Measurements from ENCODE around the gene NPPB. TPM values are rescaled to one million over a fixed set of nuclear protein-coding genes. Genes with fewer than 3 reads are reported as not detected.

The NPPB gene
- total and polyA plus RNA-seq, 9 of the 15 experiments (the other 6 are each of a cell fraction or from before 2014, with no cell fraction given): not detected

GRCh38 chr1:11874624-11875023 lies 15.9 kb upstream of the NPPB start:
- FAIRE-seq (no peak), ATAC-seq (no peak), DNase-seq (ENCODE audit: extremely low read depth in 1 of 4, low spot score in 3 of 4) (no peak)
- CTCF ChIA-PET (ENCODE audit: low intra/inter-chr PET ratio): no interaction called here
- H3K79me2 ChIP-seq (ENCODE audit: control insufficient read depth, insufficient read depth, low read length): no peaks in the 10 kb centered on the region
- no peak overlapping the region for H3K4me2 ChIP-seq (ENCODE audit: insufficient read depth, low read length)
- no peak overlapping the region for H3K27ac ChIP-seq (ENCODE audit: extremely low read depth, low read depth, low read length)
- peaks cover 0 to 2% of the 10 kb centered on the region in 2 experiments; a peak in 2 of 5 replicates for H3K27me3 ChIP-seq (ENCODE audit: control insufficient read depth in 2 of 2, insufficient read depth in 2 of 2, low read length in 2 of 2)
- POLR2A ChIA-PET: interaction anchor here (2.3 kb wide), 1 partner anchor 34 kb away, joined by 34 read pairs; no protein-coding TSS in a partner anchor
- 54% methylated on average over 6 of the region's 6 CpGs for WGBS (ENCODE audit: insufficient coverage, low coverage, missing lambda C conversion rate)
- H3K9me1 ChIP-seq (ENCODE audit: control insufficient read depth, insufficient read depth, low read length): no peaks in the 10 kb centered on the region
- BruUV-seq (replicated peaks): no TSS peak
- peaks cover 12 to 44% of the 10 kb centered on the region in 2 experiments for H3K4me1 ChIP-seq (replicated peaks in 1 of 2; ENCODE audit: control insufficient read depth in 2 of 2, insufficient read depth in 2 of 2, low read length in 2 of 2)
- intact Hi-C loops (cut with micrococcal nuclease) (no loop called here), in situ Hi-C loops (cut with MboI) (no loop called here)
- H3K9ac ChIP-seq (ENCODE audit: insufficient read depth in 1 of 2, low read depth in 2 of 2, low read length in 2 of 2): peak overlapping the region in 1 of 2 experiments; percentile 53; a peak in 1 of 4 replicates
- H3K36me3 ChIP-seq (ENCODE audit: control insufficient read depth, insufficient read depth, low read length): no peaks in the 10 kb centered on the region
- 0 out of 2 replicates have a peak, but pooled peaks have one; percentile 20 for TF ChIP-seq CBFB (CRISPR knock-in tag; IDR thresholded peaks at IDR 0.05)
- TF ChIP-seq ZFP91 (CRISPR knock-in tag; IDR thresholded peaks at IDR 0.05): no peak
- peak overlapping the region; percentile 57; the same call in 1 of the 2 replicates for H2AFZ ChIP-seq (ENCODE audit: low read depth, low read length)
- H3K4me3 ChIP-seq: no peak overlapping the region
- H4K20me1 ChIP-seq (replicated peaks; ENCODE audit: control insufficient read depth, insufficient read depth, low read length): no peaks in the 10 kb centered on the region
- H3K9me3 ChIP-seq (replicated peaks; ENCODE audit: control insufficient read depth, insufficient read depth, low read depth, low read length): no peaks in the 10 kb centered on the region

GRCh38 chr1:11874258-11874562 lies 15.5 kb upstream of the NPPB start:
- Histone ChIP-seq H3K9ac (ENCODE audit: insufficient read depth in 1 of 2, low read depth in 2 of 2, low read length in 2 of 2) (peak overlapping the region in 1 of 2 experiments; percentile 53; a peak in 1 of 4 replicates), H3K4me1 (replicated peaks in 1 of 2; ENCODE audit: control insufficient read depth in 2 of 2, insufficient read depth in 2 of 2, low read length in 2 of 2) (peaks cover 8 to 41% of the 10 kb centered on the region in 2 experiments), H2AFZ (ENCODE audit: low read depth, low read length) (no peak overlapping the region), H3K27me3 (ENCODE audit: control insufficient read depth in 2 of 2, insufficient read depth in 2 of 2, low read length in 2 of 2) (peaks cover 0 to 5% of the 10 kb centered on the region in 2 experiments; a peak in 2 of 5 replicates), H3K4me2 (ENCODE audit: insufficient read depth, low read length) (no peak overlapping the region), H3K79me2 (ENCODE audit: control insufficient read depth, insufficient read depth, low read length) (no peaks in the 10 kb centered on the region), H3K36me3 (ENCODE audit: control insufficient read depth, insufficient read depth, low read length) (no peaks in the 10 kb centered on the region), H3K9me1 (ENCODE audit: control insufficient read depth, insufficient read depth, low read length) (no peaks in the 10 kb centered on the region), H3K9me3 (replicated peaks; ENCODE audit: control insufficient read depth, insufficient read depth, low read depth, low read length) (no peaks in the 10 kb centered on the region), H3K27ac (ENCODE audit: extremely low read depth, low read depth, low read length) (no peak overlapping the region), H4K20me1 (replicated peaks; ENCODE audit: control insufficient read depth, insufficient read depth, low read length) (no peaks in the 10 kb centered on the region), H3K4me3 (no peak overlapping the region)
- WGBS (ENCODE audit: insufficient coverage, low coverage, missing lambda C conversion rate): 54% methylated on average over 10 of the region's 10 CpGs
- no TSS peak for BruUV-seq (replicated peaks)
- TF ChIP-seq MAX (CRISPR knock-in tag; IDR thresholded peaks at IDR 0.05) (0 out of 2 replicates have a peak, but pooled peaks have one; percentile 3), HDAC2 (IDR thresholded peaks at IDR 0.05) (no peak), ARID3A (IDR thresholded peaks at IDR 0.05; ENCODE audit: borderline replicate concordance, low read depth, low read length) (no peak), ZNF239 (CRISPR knock-in tag; IDR thresholded peaks at IDR 0.05) (no peak)
- intact Hi-C loops (cut with micrococcal nuclease): no loop called here
- FAIRE-seq: no peak
- in situ Hi-C loops (cut with MboI): no loop called here
- ChIA-PET CTCF (ENCODE audit: low intra/inter-chr PET ratio) (no interaction called here), POLR2A (interaction anchor here (8.2 kb wide), 1 partner anchor 35 kb away, joined by 114 read pairs; no protein-coding TSS in a partner anchor)
- no peak for ATAC-seq
- DNase-seq (ENCODE audit: extremely low read depth in 1 of 4, low spot score in 3 of 4): no peak

Data from K562 (cell line).